ENCODE data around the gene IFNK. TPM values are rescaled to one million over a fixed set of nuclear protein-coding genes. Genes with fewer than 3 reads are reported as not detected.
A peak's percentile ranks its signal among the peaks of the same experiment; 100 is the strongest.

Gene IFNK
- total RNA-seq, 1 donor from 2014 or later = not detected

DNA sequence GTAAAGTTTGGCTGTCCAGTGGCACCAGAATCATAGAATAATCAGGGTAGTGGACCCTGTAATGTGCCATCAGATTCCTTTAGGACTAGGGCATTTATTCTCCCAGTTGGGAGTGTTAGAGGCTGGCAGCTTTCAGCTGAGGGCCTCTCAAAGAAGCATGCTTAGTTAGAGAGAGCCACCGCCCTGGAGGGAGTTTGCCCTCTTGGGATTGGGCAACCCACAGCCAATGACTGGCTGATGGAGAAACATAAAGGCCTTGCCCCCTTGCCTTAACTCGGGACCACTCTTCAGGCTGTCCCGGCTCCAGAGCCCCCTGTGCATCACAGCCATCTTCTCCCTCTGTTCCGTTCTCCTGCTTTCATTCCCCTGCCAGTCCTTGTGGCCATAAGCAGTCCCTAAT is 20.5 kb upstream of the IFNK start:
- Histone ChIP-seq H3K4me3 (ENCODE audit: low read depth, low read length) (no peak overlapping the region), H3K27me3 (ENCODE audit: control insufficient read depth, insufficient read depth, low read length) (no peaks in the 10 kb centered on the region), H3K36me3 (ENCODE audit: control insufficient read depth, insufficient read depth, low read length) (no peaks in the 10 kb centered on the region)
- DNase-seq (ENCODE audit: low read depth) (no peak), FAIRE-seq (peak; percentile 13)
- TF ChIP-seq, protein P1, sequence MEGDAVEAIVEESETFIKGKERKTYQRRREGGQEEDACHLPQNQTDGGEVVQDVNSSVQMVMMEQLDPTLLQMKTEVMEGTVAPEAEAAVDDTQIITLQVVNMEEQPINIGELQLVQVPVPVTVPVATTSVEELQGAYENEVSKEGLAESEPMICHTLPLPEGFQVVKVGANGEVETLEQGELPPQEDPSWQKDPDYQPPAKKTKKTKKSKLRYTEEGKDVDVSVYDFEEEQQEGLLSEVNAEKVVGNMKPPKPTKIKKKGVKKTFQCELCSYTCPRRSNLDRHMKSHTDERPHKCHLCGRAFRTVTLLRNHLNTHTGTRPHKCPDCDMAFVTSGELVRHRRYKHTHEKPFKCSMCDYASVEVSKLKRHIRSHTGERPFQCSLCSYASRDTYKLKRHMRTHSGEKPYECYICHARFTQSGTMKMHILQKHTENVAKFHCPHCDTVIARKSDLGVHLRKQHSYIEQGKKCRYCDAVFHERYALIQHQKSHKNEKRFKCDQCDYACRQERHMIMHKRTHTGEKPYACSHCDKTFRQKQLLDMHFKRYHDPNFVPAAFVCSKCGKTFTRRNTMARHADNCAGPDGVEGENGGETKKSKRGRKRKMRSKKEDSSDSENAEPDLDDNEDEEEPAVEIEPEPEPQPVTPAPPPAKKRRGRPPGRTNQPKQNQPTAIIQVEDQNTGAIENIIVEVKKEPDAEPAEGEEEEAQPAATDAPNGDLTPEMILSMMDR (IDR thresholded peaks at IDR 0.05; ENCODE audit: insufficient read depth, low read length, severe bottlenecking) = no peak

DNA sequence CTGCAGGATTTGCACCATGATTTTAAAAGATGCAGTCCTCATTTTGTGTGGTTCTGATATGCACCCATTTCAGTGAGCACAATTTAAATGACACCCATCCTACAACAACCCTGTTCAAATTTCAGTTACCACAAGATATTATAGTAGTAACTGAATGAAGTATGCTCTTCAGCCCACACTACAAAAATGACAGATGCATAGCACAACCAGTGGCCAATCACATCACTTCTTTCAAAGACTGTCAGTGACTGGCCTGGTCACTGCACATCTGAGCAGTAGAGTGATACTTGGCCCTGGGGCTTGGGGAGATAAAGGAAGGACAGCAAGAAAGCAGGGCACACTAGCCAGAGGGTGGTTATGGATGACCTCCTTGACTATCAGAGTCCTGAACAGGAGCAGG is 19.8 kb upstream of the IFNK start:
- no peak overlapping the region for H3K4me3 ChIP-seq (ENCODE audit: low read depth, low read length)
- TF ChIP-seq, protein P1 (IDR thresholded peaks at IDR 0.05; ENCODE audit: insufficient read depth, low read length, severe bottlenecking) = no peak
- FAIRE-seq (no peak), DNase-seq (ENCODE audit: low read depth) (no peak)
- no peaks in the 10 kb centered on the region for H3K27me3 ChIP-seq (ENCODE audit: control insufficient read depth, insufficient read depth, low read length)
- no peaks in the 10 kb centered on the region for H3K36me3 ChIP-seq (ENCODE audit: control insufficient read depth, insufficient read depth, low read length)

DNA sequence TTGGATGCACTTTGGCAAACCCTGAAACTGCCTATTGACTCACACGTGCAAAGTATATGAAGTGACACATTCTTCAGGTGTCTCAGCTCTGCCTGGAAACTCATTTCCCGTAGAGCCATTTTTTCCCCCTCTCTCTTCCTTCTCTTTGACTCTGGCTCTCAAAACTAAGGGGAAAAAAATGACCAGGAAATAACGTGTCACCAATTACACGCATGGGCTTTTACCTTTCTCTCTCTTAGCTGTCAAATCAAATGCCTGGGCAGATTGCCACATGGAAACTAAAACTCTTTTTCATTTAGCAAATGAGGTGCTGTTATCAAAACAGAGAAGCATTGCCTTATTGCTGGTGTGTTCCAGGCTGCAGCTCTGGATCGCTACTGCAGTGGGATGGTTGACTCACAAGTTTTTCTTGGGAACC is 18.3 kb upstream of the IFNK start:
- DNase-seq (ENCODE audit: low read depth) (peak; percentile 85), FAIRE-seq (peak; percentile 73)
- TF ChIP-seq, protein P1 (IDR thresholded peaks at IDR 0.05; ENCODE audit: insufficient read depth, low read length, severe bottlenecking) = no peak
- Histone ChIP-seq H3K36me3 (ENCODE audit: control insufficient read depth, insufficient read depth, low read length) (no peaks in the 10 kb centered on the region), H3K27me3 (ENCODE audit: control insufficient read depth, insufficient read depth, low read length) (no peaks in the 10 kb centered on the region), H3K4me3 (ENCODE audit: low read depth, low read length) (no peak overlapping the region)

DNA sequence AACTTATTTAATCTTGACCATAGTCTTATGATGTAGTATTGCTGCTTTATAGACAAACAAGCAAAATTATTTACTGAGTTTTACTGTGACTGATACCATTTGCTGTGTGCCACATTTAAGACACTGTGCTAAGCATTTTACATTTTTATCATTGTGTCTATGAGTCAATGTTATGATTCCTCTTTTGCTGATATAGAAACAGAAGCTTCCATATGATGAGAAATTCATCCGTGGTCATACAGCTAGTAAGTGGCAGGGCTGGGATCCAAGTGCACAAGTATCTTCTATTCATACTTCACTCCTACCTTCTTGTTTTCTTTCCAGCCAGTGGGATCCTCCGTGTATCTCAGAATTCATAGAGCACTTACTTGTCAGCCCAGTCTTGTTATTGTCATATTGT is 17.1 kb upstream of the IFNK start:
- TF ChIP-seq, protein P1 (IDR thresholded peaks at IDR 0.05; ENCODE audit: insufficient read depth, low read length, severe bottlenecking) = no peak
- H3K27me3 ChIP-seq (ENCODE audit: control insufficient read depth, insufficient read depth, low read length) = no peaks in the 10 kb centered on the region
- DNase-seq (ENCODE audit: low read depth) (no peak), FAIRE-seq (no peak)
- H3K4me3 ChIP-seq (ENCODE audit: low read depth, low read length) = no peak overlapping the region
- no peaks in the 10 kb centered on the region for H3K36me3 ChIP-seq (ENCODE audit: control insufficient read depth, insufficient read depth, low read length)

DNA sequence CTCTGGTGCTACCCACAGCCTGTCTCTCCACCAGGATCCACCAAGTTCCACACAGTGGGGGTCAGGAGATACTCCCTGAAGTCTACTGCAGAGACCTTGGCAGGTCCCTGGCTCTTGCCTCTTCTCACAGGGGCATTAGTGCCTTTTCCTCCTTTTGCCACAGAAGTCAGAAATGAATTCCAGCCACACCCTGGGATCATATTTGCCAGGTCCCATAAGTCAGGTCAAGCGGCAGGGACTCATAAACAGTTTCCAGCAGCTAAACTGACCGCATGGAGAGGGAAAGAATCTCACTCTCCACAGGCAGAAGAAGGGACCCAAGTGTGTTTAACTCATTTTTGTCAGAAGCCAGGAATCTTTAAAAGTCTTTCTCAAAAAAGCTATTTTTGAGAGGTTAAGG is 13.3 kb upstream of the IFNK start:
- TF ChIP-seq, protein P1 (IDR thresholded peaks at IDR 0.05; ENCODE audit: insufficient read depth, low read length, severe bottlenecking) = no peak
- Histone ChIP-seq H3K4me3 (ENCODE audit: low read depth, low read length) (no peak overlapping the region), H3K27me3 (ENCODE audit: control insufficient read depth, insufficient read depth, low read length) (no peaks in the 10 kb centered on the region), H3K36me3 (ENCODE audit: control insufficient read depth, insufficient read depth, low read length) (no peaks in the 10 kb centered on the region)
- DNase-seq (ENCODE audit: low read depth) = no peak
- FAIRE-seq = no peak

DNA sequence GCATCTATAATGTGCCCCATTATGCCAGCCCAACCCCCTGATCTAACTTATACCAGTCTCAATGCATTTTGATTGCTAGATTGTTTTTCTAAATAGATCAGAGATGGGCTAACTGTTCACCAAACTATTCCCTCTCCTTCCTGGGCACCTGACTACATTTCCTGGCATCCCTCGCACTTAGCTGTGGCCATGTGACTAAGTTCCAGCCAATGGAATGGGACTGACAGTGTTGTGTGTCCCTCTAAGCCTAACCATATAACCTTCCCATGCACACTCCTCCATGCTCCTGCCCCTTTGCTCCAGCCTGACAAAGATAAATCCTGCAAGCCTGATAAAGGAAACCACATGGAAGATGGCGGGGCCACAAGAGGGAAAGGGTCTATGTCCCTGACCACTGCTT is 12.3 kb upstream of the IFNK start:
- no peak for FAIRE-seq
- no peaks in the 10 kb centered on the region for H3K27me3 ChIP-seq (ENCODE audit: control insufficient read depth, insufficient read depth, low read length)
- H3K36me3 ChIP-seq (ENCODE audit: control insufficient read depth, insufficient read depth, low read length) = no peaks in the 10 kb centered on the region
- no peak overlapping the region for H3K4me3 ChIP-seq (ENCODE audit: low read depth, low read length)
- TF ChIP-seq, protein P1 (IDR thresholded peaks at IDR 0.05; ENCODE audit: insufficient read depth, low read length, severe bottlenecking) = no peak
- no peak for DNase-seq (ENCODE audit: low read depth)
